HUES48 (cell line): Measurements from ENCODE around the gene FOCAD.

Source experiments
- H3K27ac ChIP-seq: one replicate; pipeline ENCODE4 v1.7.0; 2013; ENCODE audit warnings: low read depth, low read length, inconsistent platforms
- H3K27me3 ChIP-seq: 2 replicates; pipeline ENCODE4 v1.6.1; 2013; ENCODE audit warnings: mild to moderate bottlenecking, low read length; ENCODE audit not compliant: control insufficient read depth, insufficient read depth
- H3K36me3 ChIP-seq: 2 replicates; pipeline ENCODE4 v1.6.1; 2013; ENCODE audit warnings: low read length; ENCODE audit not compliant: control insufficient read depth, insufficient read depth
- H3K4me1 ChIP-seq: 2 replicates; pipeline ENCODE4 v1.6.1; 2013; ENCODE audit warnings: mild to moderate bottlenecking, low read length; ENCODE audit not compliant: control insufficient read depth, insufficient read depth
- H3K4me3 ChIP-seq: 2 replicates; pipeline ENCODE4 v1.5.1; 2013; ENCODE audit warnings: mild to moderate bottlenecking, low read depth, low read length
- H3K9ac ChIP-seq: 2 replicates; pipeline ENCODE4 v1.6.1; 2013; ENCODE audit warnings: mild to moderate bottlenecking, low read depth, low read length, moderate library complexity
- H3K9me3 ChIP-seq: 2 replicates; pipeline ENCODE4 v1.6.1; 2013; ENCODE audit warnings: low read length; ENCODE audit not compliant: control insufficient read depth, insufficient read depth

FOCAD gene

GRCh38 chr9:20702570-20702969 lies 18.5 kb downstream of the FOCAD start:
- no peaks in the 10 kb centered on the region for H3K27me3 ChIP-seq
- no peaks in the 10 kb centered on the region for H3K36me3 ChIP-seq
- H3K4me1 ChIP-seq = peaks cover 10% of the 10 kb centered on the region; the same call in 1 of the 2 replicates
- no peak overlapping the region for H3K9ac ChIP-seq
- H3K9me3 ChIP-seq = no peaks in the 10 kb centered on the region
- no peak overlapping the region for H3K27ac ChIP-seq
- H3K4me3 ChIP-seq = no peak overlapping the region

GRCh38 chr9:20703146-20703545 lies 19.1 kb downstream of the FOCAD start:
- Histone ChIP-seq H3K9me3 (no peaks in the 10 kb centered on the region), H3K27ac (no peak overlapping the region), H3K9ac (no peak overlapping the region), H3K36me3 (no peaks in the 10 kb centered on the region), H3K4me3 (no peak overlapping the region), H3K27me3 (no peaks in the 10 kb centered on the region), H3K4me1 (peaks cover 10% of the 10 kb centered on the region; the same call in 1 of the 2 replicates)

GRCh38 chr9:20707708-20708107 lies 23.6 kb downstream of the FOCAD start:
- Histone ChIP-seq H3K36me3 (no peaks in the 10 kb centered on the region), H3K4me1 (peaks cover 10% of the 10 kb centered on the region; the same call in 1 of the 2 replicates), H3K27ac (no peak overlapping the region), H3K9ac (no peak overlapping the region), H3K4me3 (no peak overlapping the region), H3K9me3 (no peaks in the 10 kb centered on the region), H3K27me3 (no peaks in the 10 kb centered on the region)

- H3K36me3 ChIP-seq = peaks cover 14% of the 10 kb centered on the region
- H3K27me3 ChIP-seq = no peaks in the 10 kb centered on the region
- H3K9me3 ChIP-seq = no peaks in the 10 kb centered on the region
- H3K27ac ChIP-seq = no peak overlapping the region
- H3K4me1 ChIP-seq = no peaks in the 10 kb centered on the region
- no peak overlapping the region for H3K4me3 ChIP-seq
- no peak overlapping the region for H3K9ac ChIP-seq
These were observed 29.1 kb downstream of the FOCAD start for GRCh38 chr9:20713172-20713571.

GRCh38 chr9:20714442-20715415 lies 30.7 kb downstream of the FOCAD start:
- Histone ChIP-seq H3K36me3 (peaks cover 14% of the 10 kb centered on the region), H3K27ac (no peak overlapping the region), H3K27me3 (no peaks in the 10 kb centered on the region), H3K9ac (no peak overlapping the region), H3K4me1 (no peaks in the 10 kb centered on the region), H3K4me3 (no peak overlapping the region), H3K9me3 (no peaks in the 10 kb centered on the region)

- Histone ChIP-seq H3K27ac (no peak overlapping the region), H3K4me3 (no peak overlapping the region), H3K27me3 (no peaks in the 10 kb centered on the region), H3K9ac (no peak overlapping the region), H3K36me3 (peaks cover 29% of the 10 kb centered on the region), H3K9me3 (no peaks in the 10 kb centered on the region), H3K4me1 (no peaks in the 10 kb centered on the region)
These were observed 38.2 kb downstream of the FOCAD start for GRCh38 chr9:20722221-20722620.

- Histone ChIP-seq H3K4me1 (no peaks in the 10 kb centered on the region), H3K9me3 (no peaks in the 10 kb centered on the region), H3K36me3 (peaks cover 20% of the 10 kb centered on the region), H3K4me3 (no peak overlapping the region), H3K27me3 (no peaks in the 10 kb centered on the region), H3K27ac (no peak overlapping the region), H3K9ac (no peak overlapping the region)
These were observed 41.6 kb downstream of the FOCAD start for GRCh38 chr9:20725675-20726074.

- no peaks in the 10 kb centered on the region for H3K9me3 ChIP-seq
- no peak overlapping the region for H3K4me3 ChIP-seq
- H3K36me3 ChIP-seq = peaks cover 15% of the 10 kb centered on the region
- H3K9ac ChIP-seq = no peak overlapping the region
- H3K27ac ChIP-seq = no peak overlapping the region
- H3K4me1 ChIP-seq = no peaks in the 10 kb centered on the region
- H3K27me3 ChIP-seq = no peaks in the 10 kb centered on the region
These were observed 42.1 kb downstream of the FOCAD start for GRCh38 chr9:20726144-20726543.

- H3K27ac ChIP-seq = no peak overlapping the region
- H3K9me3 ChIP-seq = no peaks in the 10 kb centered on the region
- H3K36me3 ChIP-seq = peaks cover 4% of the 10 kb centered on the region; the same call in 1 of the 2 replicates
- H3K9ac ChIP-seq = no peak overlapping the region
- no peaks in the 10 kb centered on the region for H3K4me1 ChIP-seq
- no peak overlapping the region for H3K4me3 ChIP-seq
- H3K27me3 ChIP-seq = no peaks in the 10 kb centered on the region
These were observed 44.6 kb downstream of the FOCAD start for GRCh38 chr9:20728493-20729220.

GRCh38 chr9:20729523-20729922 lies 45.5 kb downstream of the FOCAD start:
- Histone ChIP-seq H3K36me3 (peaks cover 4% of the 10 kb centered on the region; the same call in 1 of the 2 replicates), H3K9me3 (no peaks in the 10 kb centered on the region), H3K27me3 (no peaks in the 10 kb centered on the region), H3K4me3 (no peak overlapping the region), H3K27ac (no peak overlapping the region), H3K4me1 (no peaks in the 10 kb centered on the region), H3K9ac (no peak overlapping the region)

- no peaks in the 10 kb centered on the region for H3K9me3 ChIP-seq
- peaks cover 4% of the 10 kb centered on the region; the same call in 1 of the 2 replicates for H3K36me3 ChIP-seq
- no peak overlapping the region for H3K9ac ChIP-seq
- H3K27ac ChIP-seq = no peak overlapping the region
- no peak overlapping the region for H3K4me3 ChIP-seq
- no peaks in the 10 kb centered on the region for H3K27me3 ChIP-seq
- H3K4me1 ChIP-seq = no peaks in the 10 kb centered on the region
These were observed 48.1 kb downstream of the FOCAD start for GRCh38 chr9:20732118-20732517.
